GM23338 (cell line): ENCODE measurements around the gene CDK5RAP2.

ENCODE experiments used
- CTCF ChIP-seq, 2 experiments: fragments of 200-600 bp in 1 of 2; sonication (generic) in 1 of 2; conservative IDR thresholded peaks; 2 replicates each; pipeline versions ENCODE4 v1.5.1 to v1.6.1; 2016 to 2017; ENCODE audit warnings: antibody characterized with exemption in 2 of 2, low read depth in 2 of 2, mild to moderate bottlenecking in 2 of 2, moderate library complexity in 1 of 2
- EZH2 ChIP-seq: fragments of 200-600 bp; sonication (generic); IDR thresholded peaks from one replicate; pipeline ENCODE4 v1.8.0; 2017; ENCODE audit warnings: antibody characterized with exemption, mild to moderate bottlenecking, low read depth; ENCODE audit not compliant: unreplicated experiment
- EZH2phosphoT487 ChIP-seq: fragments of 200-600 bp; sonication (generic); IDR thresholded peaks from one replicate; pipeline ENCODE4 v1.8.1; 2018; ENCODE audit warnings: antibody characterized with exemption; ENCODE audit not compliant: unreplicated experiment
- POLR2AphosphoS5 ChIP-seq: IDR thresholded peaks from 2 replicates; pipeline ENCODE4 v1.6.1; 2016; ENCODE audit warnings: antibody characterized with exemption, low read depth
- REST ChIP-seq: IDR thresholded peaks from one replicate; pipeline ENCODE4 v1.6.1; 2018; ENCODE audit warnings: antibody characterized with exemption; ENCODE audit not compliant: unreplicated experiment

DNA sequence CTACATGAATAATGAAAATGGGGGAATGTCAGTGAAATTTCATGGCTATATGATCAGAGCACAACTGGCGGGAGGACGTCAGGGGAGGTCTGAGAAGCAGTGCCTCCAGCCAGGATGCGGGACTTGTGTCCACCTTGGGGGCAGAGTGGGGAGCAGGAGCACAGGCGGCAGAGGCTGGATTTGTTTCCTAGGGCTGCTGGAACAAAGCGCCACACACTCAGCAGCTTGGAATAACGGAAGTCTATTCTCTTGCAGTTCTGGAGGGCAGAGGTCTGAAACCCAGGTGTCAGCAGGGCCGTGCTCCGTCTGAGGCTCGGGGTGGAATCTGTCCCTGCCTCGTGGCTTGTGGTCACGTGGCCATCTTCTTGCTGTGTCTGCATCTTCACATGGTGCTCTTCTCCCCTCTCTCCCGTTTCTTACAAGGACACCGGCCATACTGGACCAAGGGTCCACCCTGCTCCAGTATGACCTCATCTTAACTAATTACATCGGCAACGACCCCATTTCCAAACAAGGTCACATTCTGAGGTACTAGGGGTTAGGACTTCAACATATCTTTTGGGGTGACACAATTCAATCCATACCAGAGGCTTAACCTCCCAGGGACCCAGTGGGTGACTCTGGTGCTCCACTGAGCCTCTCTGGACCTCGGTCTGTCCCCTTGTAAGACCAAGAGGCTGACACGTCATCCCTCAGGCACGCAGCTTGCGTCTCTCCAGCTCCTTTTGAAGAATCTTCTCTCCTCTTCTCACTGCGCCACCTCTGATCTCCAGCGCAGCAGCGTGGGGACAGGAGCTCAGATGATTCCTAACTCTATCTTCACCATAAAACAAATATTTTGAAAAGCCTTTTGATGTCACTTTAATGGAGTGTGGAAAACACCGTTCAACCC lies 202.5 kb downstream of the CDK5RAP2 start:
- TF ChIP-seq CTCF (conservative IDR thresholded peaks at IDR 0.05; ENCODE audit: low read depth in 2 of 2) (no peak), EZH2 (no peak), POLR2AphosphoS5 (no peak), REST (no peak), EZH2phosphoT487 (no peak)
